A549 (cell line): ENCODE results near the gene INPP5A. TPM values are rescaled to one million over a fixed set of nuclear protein-coding genes. Genes with fewer than 3 reads are reported as not detected.

ENCODE experiments used
- ATAC-seq, 2 experiments: fragments of 200-7000 bp in 1 of 2; fragments of >200 bp in 1 of 2; cut with Nextera tagmentation in 1 of 2; cut with Tn5 transposase in 1 of 2; 3 replicates each; pipeline versions ENCODE4 v1.8.0 to v1.9.1; 2018 to 2020; ENCODE audit warnings: mild to moderate bottlenecking in 1 of 2, moderate library complexity in 1 of 2
- CTCF ChIA-PET: fragments of 300-600 bp; sonication (Branson Sonifier 250); formaldehyde crosslinking; extraction: SDS; loops from one replicate; lab custom pipeline; 2021; ENCODE audit warnings: antibody characterized with exemption, inconsistent platforms; lab: Yijun Ruan, JAX
- POLR2A ChIA-PET: fragments of 350-600 bp; formaldehyde crosslinking; extraction: SDS; loops from one replicate; lab custom pipeline; 2021; ENCODE audit warnings: antibody characterized with exemption, inconsistent platforms; lab: Yijun Ruan, JAX
- DNase-seq, 2 experiments: peaks; one replicate each; pipeline versions ENCODE4 v3.0.0 to v3.0.0-alpha.2; 2011 to 2016; ENCODE audit warnings: low read depth in 1 of 2, low spot score in 1 of 2
- FAIRE-seq: peaks from 2 replicates; lab custom pipeline; 2011; peaks lifted over from hg19 to GRCh38; lab: Jason Lieb, UNC
- H3K27ac ChIP-seq, 2 experiments: fragments of >200 bp; sonication (Bioruptor Twin); formaldehyde crosslinking; 3 replicates each; pipeline ENCODE4 v1.5.1; 2016 to 2017
- H3K4me1 ChIP-seq: fragments of >200 bp; sonication (Bioruptor Twin); formaldehyde crosslinking; 3 replicates; pipeline ENCODE4 v1.6.1; 2016
- H3K4me2 ChIP-seq: fragments of >200 bp; sonication (Bioruptor Twin); formaldehyde crosslinking; 3 replicates; pipeline ENCODE4 v1.6.1; 2016
- H3K4me3 ChIP-seq: fragments of >200 bp; sonication (Bioruptor Twin); formaldehyde crosslinking; 3 replicates; pipeline ENCODE4 v1.5.1; 2016
- H3K9me3 ChIP-seq: fragments of >200 bp; sonication (Bioruptor Twin); formaldehyde crosslinking; 3 replicates; pipeline ENCODE4 v1.6.1; 2016
- CBX2 ChIP-seq: fragments of 200-600 bp; sonication (generic); IDR thresholded peaks from 2 replicates; pipeline ENCODE4 v1.6.1; 2016; ENCODE audit warnings: low read depth, mild to moderate bottlenecking, borderline replicate concordance
- CTCF ChIP-seq: fragments of >200 bp; sonication (Bioruptor Twin); formaldehyde crosslinking; IDR thresholded peaks from 3 replicates; pipeline ENCODE4 v1.5.1; 2016
- ESRRA ChIP-seq: fragments of 150-350 bp; IDR thresholded peaks from 2 replicates; pipeline ENCODE4 v1.6.1; 2014; ENCODE audit warnings: mild to moderate bottlenecking, low read length, borderline replicate concordance
- HEYL ChIP-seq: fragments of 250-450 bp; sonication (Bioruptor Pico); IDR thresholded peaks from 2 replicates; pipeline ENCODE4 v1.8.0; 2021; ENCODE audit warnings: mild to moderate bottlenecking, moderate library complexity
- KDM5A ChIP-seq: fragments of 200-600 bp; sonication (generic); IDR thresholded peaks from 2 replicates; pipeline ENCODE4 v1.6.1; 2016; ENCODE audit warnings: antibody characterized with exemption, mild to moderate bottlenecking
- MYC ChIP-seq: IDR thresholded peaks from 2 replicates; pipeline ENCODE4 v1.6.1; 2012; ENCODE audit warnings: mild to moderate bottlenecking, inconsistent platforms, low read length, improper control_type of control experiment, borderline replicate concordance
- NFE2L2 ChIP-seq: fragments of 150-350 bp; conservative IDR thresholded peaks from 2 replicates; pipeline ENCODE4 v1.6.1; 2014; ENCODE audit warnings: low read length
- POLR2A ChIP-seq: IDR thresholded peaks from 2 replicates; pipeline ENCODE4 v1.6.1; 2012; ENCODE audit warnings: mild to moderate bottlenecking, low read length
- POLR2AphosphoS2 ChIP-seq: conservative IDR thresholded peaks from 2 replicates; pipeline ENCODE4 v1.6.1; 2012; ENCODE audit warnings: low read length, improper control_type of control experiment, inconsistent platforms
- RCOR1 ChIP-seq: fragments of 150-350 bp; IDR thresholded peaks from 2 replicates; pipeline ENCODE4 v1.6.1; 2014; ENCODE audit warnings: antibody characterized with exemption, low read length, low read depth
- REST ChIP-seq: fragments of 200-600 bp; sonication (generic); IDR thresholded peaks from 2 replicates; pipeline ENCODE4 v1.6.1; 2016; ENCODE audit warnings: antibody characterized with exemption, mild to moderate bottlenecking, moderate library complexity
- RNF2 ChIP-seq: fragments of 200-600 bp; sonication (generic); IDR thresholded peaks from 2 replicates; pipeline ENCODE4 v1.6.1; 2016; ENCODE audit warnings: low read depth, mild to moderate bottlenecking, antibody characterized with exemption, moderate library complexity, borderline replicate concordance
- SMC3 ChIP-seq: fragments of >200 bp; sonication (Bioruptor Twin); formaldehyde crosslinking; IDR thresholded peaks from 3 replicates; pipeline ENCODE4 v1.6.1; 2018; ENCODE audit warnings: inconsistent platforms
- SREBF2 ChIP-seq: fragments of 450-650 bp; IDR thresholded peaks from 2 replicates; pipeline ENCODE4 v1.6.1; 2014; ENCODE audit warnings: mild to moderate bottlenecking, moderate library complexity
- ZNF302 ChIP-seq: fragments of 250-450 bp; sonication (Bioruptor Pico); IDR thresholded peaks from 2 replicates; pipeline ENCODE4 v1.9.0; 2021; ENCODE audit warnings: inconsistent platforms, mild to moderate bottlenecking, moderate library complexity
- WGBS: methylation state at CpG from one replicate; pipeline ENCODE4 v1.1.6; 2017; ENCODE audit errors: missing lambda C conversion rate; 5-methylcytosine and 5-hydroxymethylcytosine counted together
- polyA plus RNA-seq, 4 experiments: library from polyadenylated mRNA; depleted of rRNA in 3 of 4; stranded (reverse); fragments of >200 nt; fragmentation: RNase III in 1 of 4; extraction: RNeasy Plus Mini Kit Qiagen cat#74134 plus additional on column Dnase treatment in 1 of 4; gene quantifications; 2 replicates in 3 of 4; 3 replicates in 1 of 4; pipeline ENCODE4 v1.2.3, GENCODE V29; 2011 to 2017
- TF ChIP-seq, protein P1 (sequence below): fragments of 250-450 bp; sonication (Bioruptor Pico); IDR thresholded peaks from 2 replicates; pipeline ENCODE4 v1.5.0; 2021; ENCODE audit warnings: mild to moderate bottlenecking, moderate library complexity, borderline replicate concordance
- TF ChIP-seq, protein P2 (sequence below): IDR thresholded peaks from 2 replicates; pipeline ENCODE4 v1.6.1; 2012; ENCODE audit warnings: low read depth, borderline replicate concordance

Gene INPP5A
- polyA plus RNA-seq, 2 of the 4 experiments (the other 2 are of a cell fraction) = 13.7 to 15.1 TPM

- POLR2A ChIA-PET = no interaction called here
Observed at GRCh38 chr10:132638130-132638515, 100.5 kb downstream of the INPP5A start.

DNA sequence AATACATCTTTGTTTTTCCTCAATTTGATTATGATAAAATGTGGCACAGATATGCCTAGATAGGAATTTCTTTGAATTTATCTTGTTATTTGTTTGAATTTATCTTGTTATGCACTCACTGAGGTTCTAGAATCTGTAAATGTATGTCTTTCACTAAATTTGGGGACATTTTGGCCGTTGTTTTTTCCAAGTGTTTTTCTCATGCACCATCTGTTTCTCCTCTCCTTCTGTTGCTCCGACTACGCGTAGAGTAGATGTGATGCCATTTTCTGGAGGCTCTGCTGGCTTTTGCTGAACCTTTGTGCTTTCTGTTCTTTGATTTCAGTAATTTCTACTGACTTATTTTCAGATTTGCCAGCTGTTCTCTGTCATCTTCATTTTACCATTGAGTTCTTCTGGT, 101.9 kb downstream of the INPP5A start:
- ChIA-PET POLR2A (no interaction called here), CTCF (interaction anchor here (1.3 to 7.1 kb wide), 4 partner anchors 15 to 180 kb away, joined by 4 to 134 read pairs (median 14); no protein-coding TSS in a partner anchor)
- no peak for ATAC-seq
- WGBS = 78% methylated on average over 4 of the region's 4 CpGs
- H3K27ac ChIP-seq = no peak overlapping the region
- no peaks in the 10 kb centered on the region for H3K9me3 ChIP-seq
- no peak overlapping the region for H3K4me2 ChIP-seq
- no peak overlapping the region for H3K4me3 ChIP-seq
- FAIRE-seq = no peak
- DNase-seq = no peak
- TF ChIP-seq RNF2 (no peak), NFE2L2 (no peak), RCOR1 (no peak), ESRRA (no peak), SMC3 (no peak), KDM5A (no peak), SREBF2 (no peak), ZNF302 (CRISPR knock-in tag) (no peak), MYC (no peak), POLR2A (no peak), HEYL (CRISPR knock-in tag) (no peak), POLR2AphosphoS2 (no peak), CBX2 (no peak), REST (no peak)
- TF ChIP-seq, protein P1, sequence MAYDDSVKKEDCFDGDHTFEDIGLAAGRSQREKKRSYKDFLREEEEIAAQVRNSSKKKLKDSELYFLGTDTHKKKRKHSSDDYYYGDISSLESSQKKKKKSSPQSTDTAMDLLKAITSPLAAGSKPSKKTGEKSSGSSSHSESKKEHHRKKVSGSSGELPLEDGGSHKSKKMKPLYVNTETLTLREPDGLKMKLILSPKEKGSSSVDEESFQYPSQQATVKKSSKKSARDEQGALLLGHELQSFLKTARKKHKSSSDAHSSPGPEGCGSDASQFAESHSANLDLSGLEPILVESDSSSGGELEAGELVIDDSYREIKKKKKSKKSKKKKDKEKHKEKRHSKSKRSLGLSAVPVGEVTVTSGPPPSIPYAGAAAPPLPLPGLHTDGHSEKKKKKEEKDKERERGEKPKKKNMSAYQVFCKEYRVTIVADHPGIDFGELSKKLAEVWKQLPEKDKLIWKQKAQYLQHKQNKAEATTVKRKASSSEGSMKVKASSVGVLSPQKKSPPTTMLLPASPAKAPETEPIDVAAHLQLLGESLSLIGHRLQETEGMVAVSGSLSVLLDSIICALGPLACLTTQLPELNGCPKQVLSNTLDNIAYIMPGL (CRISPR knock-in tag) = no peak
- TF ChIP-seq, protein P2, sequence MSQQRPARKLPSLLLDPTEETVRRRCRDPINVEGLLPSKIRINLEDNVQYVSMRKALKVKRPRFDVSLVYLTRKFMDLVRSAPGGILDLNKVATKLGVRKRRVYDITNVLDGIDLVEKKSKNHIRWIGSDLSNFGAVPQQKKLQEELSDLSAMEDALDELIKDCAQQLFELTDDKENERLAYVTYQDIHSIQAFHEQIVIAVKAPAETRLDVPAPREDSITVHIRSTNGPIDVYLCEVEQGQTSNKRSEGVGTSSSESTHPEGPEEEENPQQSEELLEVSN = no peak
- H3K4me1 ChIP-seq = peaks cover 3% of the 10 kb centered on the region; the same call in 1 of the 3 replicates

More at GRCh38 chr10:132638130-132638515, 100.5 kb downstream of the INPP5A start:
- DNase-seq (no peak), FAIRE-seq (no peak), ATAC-seq (peak; percentile 47 to 66; a peak in 5 of 6 replicates)
- TF ChIP-seq NFE2L2 (no peak), CTCF (peak; percentile 4; the same call in 1 of the 3 replicates), KDM5A (no peak), SREBF2 (no peak)
- H3K4me2 ChIP-seq = peak overlapping the region; percentile 48; the same call in 2 of the 3 replicates
- WGBS = 46% methylated on average over 8 of the region's 8 CpGs
- peaks cover 3% of the 10 kb centered on the region; the same call in 1 of the 3 replicates for H3K4me1 ChIP-seq
- no peak overlapping the region for H3K4me3 ChIP-seq
- CTCF ChIA-PET = interaction anchor here (0.7 to 7.1 kb wide), 15 partner anchors 8 to 195 kb away, joined by 3 to 134 read pairs (median 3); no protein-coding TSS in a partner anchor
- no peak overlapping the region for H3K27ac ChIP-seq
- H3K9me3 ChIP-seq = no peaks in the 10 kb centered on the region
